Activated naive CD4-positive, alpha-beta T cell treated with anti-CD3 and anti-CD28 coated beads, Interleukin-2, amount 50 U/mL, for 24 hours (primary cell): ENCODE data around the gene APBB1.
A peak's percentile ranks its signal among the peaks of the same experiment; 100 is the strongest.

Source experiments
- H3K27ac Mint-ChIP-seq: one replicate; pipeline ENCODE4 v1.8.0; 2021; ENCODE audit warnings: mild to moderate bottlenecking, mixed read lengths
- H3K27me3 Mint-ChIP-seq: one replicate; pipeline ENCODE4 v1.8.0; 2021; ENCODE audit warnings: mixed read lengths
- H3K36me3 Mint-ChIP-seq: one replicate; pipeline ENCODE4 v1.8.0; 2021; ENCODE audit warnings: mixed read lengths
- H3K4me1 Mint-ChIP-seq: one replicate; pipeline ENCODE4 v1.8.0; 2021; ENCODE audit warnings: mixed read lengths
- H3K4me3 Mint-ChIP-seq: one replicate; pipeline ENCODE4 v1.8.0; 2021; ENCODE audit warnings: mild to moderate bottlenecking, mixed read lengths
- H3K9me3 Mint-ChIP-seq: one replicate; pipeline ENCODE4 v1.8.0; 2021; ENCODE audit warnings: mixed read lengths

APBB1 gene

GRCh38 chr11:6433998-6434660 is 15.2 kb upstream of the APBB1 start:
- no peaks in the 10 kb centered on the region for H3K36me3 Mint-ChIP-seq
- no peaks in the 10 kb centered on the region for H3K27me3 Mint-ChIP-seq
- no peak overlapping the region for H3K27ac Mint-ChIP-seq
- peaks cover 4% of the 10 kb centered on the region for H3K4me1 Mint-ChIP-seq
- no peak overlapping the region for H3K4me3 Mint-ChIP-seq
- no peaks in the 10 kb centered on the region for H3K9me3 Mint-ChIP-seq

GRCh38 chr11:6431861-6432260 is 13.0 kb upstream of the APBB1 start:
- Mint-ChIP-seq H3K9me3 (no peaks in the 10 kb centered on the region), H3K36me3 (no peaks in the 10 kb centered on the region), H3K4me3 (no peak overlapping the region), H3K27me3 (no peaks in the 10 kb centered on the region), H3K27ac (no peak overlapping the region), H3K4me1 (peaks cover 4% of the 10 kb centered on the region)

GRCh38 chr11:6427516-6427915 is 8.6 kb upstream of the APBB1 start:
- H3K4me1 Mint-ChIP-seq = no peaks in the 10 kb centered on the region
- H3K27ac Mint-ChIP-seq = peak overlapping the region; percentile 9
- H3K9me3 Mint-ChIP-seq = no peaks in the 10 kb centered on the region
- H3K4me3 Mint-ChIP-seq = no peak overlapping the region
- H3K36me3 Mint-ChIP-seq = no peaks in the 10 kb centered on the region
- H3K27me3 Mint-ChIP-seq = no peaks in the 10 kb centered on the region

GRCh38 chr11:6420677-6421076 is 1.8 kb upstream of the APBB1 start:
- Mint-ChIP-seq H3K9me3 (no peaks in the 10 kb centered on the region), H3K27ac (no peak overlapping the region), H3K4me3 (no peak overlapping the region), H3K27me3 (no peaks in the 10 kb centered on the region), H3K4me1 (peaks cover 11% of the 10 kb centered on the region), H3K36me3 (no peaks in the 10 kb centered on the region)

- H3K27me3 Mint-ChIP-seq = no peaks in the 10 kb centered on the region
- H3K9me3 Mint-ChIP-seq = no peaks in the 10 kb centered on the region
- H3K27ac Mint-ChIP-seq = no peak overlapping the region
- no peak overlapping the region for H3K4me3 Mint-ChIP-seq
- peaks cover 11% of the 10 kb centered on the region for H3K4me1 Mint-ChIP-seq
- H3K36me3 Mint-ChIP-seq = no peaks in the 10 kb centered on the region
Observed at GRCh38 chr11:6418557-6419008, 311 bp downstream of the APBB1 start.

- H3K9me3 Mint-ChIP-seq = no peaks in the 10 kb centered on the region
- no peaks in the 10 kb centered on the region for H3K36me3 Mint-ChIP-seq
- H3K4me3 Mint-ChIP-seq = no peak overlapping the region
- no peaks in the 10 kb centered on the region for H3K27me3 Mint-ChIP-seq
- H3K27ac Mint-ChIP-seq = no peak overlapping the region
- H3K4me1 Mint-ChIP-seq = peaks cover 11% of the 10 kb centered on the region
Observed at GRCh38 chr11:6417907-6418556, 862 bp downstream of the APBB1 start.

- Mint-ChIP-seq H3K4me3 (no peak overlapping the region), H3K27ac (no peak overlapping the region), H3K36me3 (peaks cover under 1% of the 10 kb centered on the region), H3K9me3 (no peaks in the 10 kb centered on the region), H3K4me1 (peaks cover 8% of the 10 kb centered on the region), H3K27me3 (no peaks in the 10 kb centered on the region)
Observed at GRCh38 chr11:6415797-6416196, 3.1 kb downstream of the APBB1 start.

- Mint-ChIP-seq H3K36me3 (peaks cover 1% of the 10 kb centered on the region), H3K4me1 (peaks cover 9% of the 10 kb centered on the region), H3K9me3 (no peaks in the 10 kb centered on the region), H3K27me3 (no peaks in the 10 kb centered on the region), H3K27ac (no peak overlapping the region), H3K4me3 (no peak overlapping the region)
Observed at GRCh38 chr11:6414874-6415328, 4.0 kb downstream of the APBB1 start.

- peaks cover 14% of the 10 kb centered on the region for H3K4me1 Mint-ChIP-seq
- H3K36me3 Mint-ChIP-seq = peaks cover 3% of the 10 kb centered on the region
- H3K4me3 Mint-ChIP-seq = no peak overlapping the region
- no peaks in the 10 kb centered on the region for H3K27me3 Mint-ChIP-seq
- H3K9me3 Mint-ChIP-seq = no peaks in the 10 kb centered on the region
- H3K27ac Mint-ChIP-seq = no peak overlapping the region
Observed at GRCh38 chr11:6413791-6414201, 5.1 kb downstream of the APBB1 start.

- Mint-ChIP-seq H3K27me3 (no peaks in the 10 kb centered on the region), H3K27ac (peak overlapping the region; percentile 9), H3K9me3 (no peaks in the 10 kb centered on the region), H3K4me1 (peaks cover 29% of the 10 kb centered on the region), H3K36me3 (peaks cover 6% of the 10 kb centered on the region), H3K4me3 (no peak overlapping the region)
Observed at GRCh38 chr11:6411594-6412031, 7.3 kb downstream of the APBB1 start.

GRCh38 chr11:6410695-6411430 is 8.0 kb downstream of the APBB1 start:
- peak overlapping the region; percentile 86 for H3K27ac Mint-ChIP-seq
- H3K9me3 Mint-ChIP-seq = no peaks in the 10 kb centered on the region
- H3K4me1 Mint-ChIP-seq = peaks cover 37% of the 10 kb centered on the region
- H3K4me3 Mint-ChIP-seq = no peak overlapping the region
- peaks cover 6% of the 10 kb centered on the region for H3K36me3 Mint-ChIP-seq
- no peaks in the 10 kb centered on the region for H3K27me3 Mint-ChIP-seq

- H3K4me3 Mint-ChIP-seq = peak overlapping the region; percentile 60
- peaks cover 76% of the 10 kb centered on the region for H3K4me1 Mint-ChIP-seq
- H3K36me3 Mint-ChIP-seq = peaks cover 6% of the 10 kb centered on the region
- H3K27me3 Mint-ChIP-seq = no peaks in the 10 kb centered on the region
- no peaks in the 10 kb centered on the region for H3K9me3 Mint-ChIP-seq
- H3K27ac Mint-ChIP-seq = peak overlapping the region; percentile 83
Observed at GRCh38 chr11:6406370-6406769, 12.5 kb downstream of the APBB1 start.

GRCh38 chr11:6405846-6406245 is 13.0 kb downstream of the APBB1 start:
- Mint-ChIP-seq H3K27me3 (no peaks in the 10 kb centered on the region), H3K27ac (peak overlapping the region; percentile 83), H3K4me1 (peaks cover 81% of the 10 kb centered on the region), H3K4me3 (peak overlapping the region; percentile 60), H3K36me3 (peaks cover 6% of the 10 kb centered on the region), H3K9me3 (no peaks in the 10 kb centered on the region)

GRCh38 chr11:6405052-6405667 is 13.7 kb downstream of the APBB1 start:
- H3K4me1 Mint-ChIP-seq = peaks cover 84% of the 10 kb centered on the region
- H3K27ac Mint-ChIP-seq = peak overlapping the region; percentile 83
- no peaks in the 10 kb centered on the region for H3K9me3 Mint-ChIP-seq
- H3K36me3 Mint-ChIP-seq = peaks cover 5% of the 10 kb centered on the region
- H3K27me3 Mint-ChIP-seq = no peaks in the 10 kb centered on the region
- no peak overlapping the region for H3K4me3 Mint-ChIP-seq

- Mint-ChIP-seq H3K36me3 (peaks cover 5% of the 10 kb centered on the region), H3K27ac (peak overlapping the region; percentile 77), H3K27me3 (no peaks in the 10 kb centered on the region), H3K4me1 (peaks cover 84% of the 10 kb centered on the region), H3K4me3 (peak overlapping the region; percentile 64), H3K9me3 (no peaks in the 10 kb centered on the region)
Observed at GRCh38 chr11:6404342-6405051, 14.4 kb downstream of the APBB1 start.
